Measurements from ENCODE around the gene KAZN. TPM values are rescaled to one million over a fixed set of nuclear protein-coding genes. Genes with fewer than 3 reads are reported as not detected.
"Not testable (repeated sequence)": the region's sequence is repeated elsewhere in the genome, so short reads cannot be mapped to it uniquely, and the experiment has no call there.

The KAZN gene
- total and polyA plus RNA-seq, 10 donors: 20.0 to 245 (median 144) TPM

DNA sequence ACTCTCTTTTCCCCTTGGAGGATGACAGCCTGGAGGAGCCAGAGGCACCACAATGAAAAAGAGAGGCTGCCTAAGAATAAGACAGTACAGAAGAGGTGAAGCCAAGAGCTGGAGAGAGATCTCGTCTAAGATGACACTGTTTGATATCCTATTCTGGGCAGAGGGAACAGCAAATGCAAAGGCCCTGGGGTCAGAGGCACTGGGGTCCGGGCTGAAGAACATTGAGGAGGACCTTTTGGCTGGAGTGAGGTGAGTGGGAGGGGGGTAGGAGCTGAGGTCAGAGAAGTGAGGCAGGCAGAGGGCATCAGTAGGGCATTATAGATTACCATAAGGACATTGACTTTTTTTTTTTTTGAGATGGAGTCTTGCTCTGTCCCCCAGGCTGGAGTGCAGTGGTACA lies 535.8 kb downstream of the KAZN start:
- WGBS, 5 donors: 60 to 93% (median 78%) methylated on average over 2 of the region's 2 CpGs

DNA sequence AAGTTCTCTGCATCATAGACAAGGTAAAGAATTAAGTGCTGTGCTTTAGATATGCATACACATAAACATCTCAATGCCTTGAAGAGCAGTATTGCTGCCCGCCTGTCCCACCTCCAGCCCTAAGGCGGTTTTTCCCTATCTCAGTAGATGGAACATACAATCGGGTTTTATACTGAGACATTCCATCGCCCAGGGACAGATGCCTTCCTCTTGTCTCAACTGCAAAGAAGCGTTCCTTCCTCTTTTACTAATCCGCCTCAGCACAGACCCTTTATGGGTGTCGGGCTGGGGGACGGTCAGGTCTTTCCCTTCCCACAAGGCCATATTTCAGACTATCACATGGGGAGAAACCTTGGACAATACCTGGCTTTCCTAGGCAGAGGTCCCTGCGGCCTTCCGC lies 537.1 kb downstream of the KAZN start:
- DNase-seq; intact Hi-C loops (cut with DNase I; ENCODE audit: low total_unique reads); H3K4me3 ChIP-seq; H3K27ac ChIP-seq; H3K4me1 ChIP-seq; H3K9me3 ChIP-seq; H3K36me3 ChIP-seq: not testable (repeated sequence)
- WGBS, 5 donors: 40 to 74% (median 48%) methylated on average over 10 of the region's 10 CpGs
- peaks cover 0 to 51% (median 0%) of the 10 kb centered on the region in 7 donors for H3K27me3 ChIP-seq (replicated peaks in 1 of 7)

More for the DNA sequence above, 535.8 kb downstream of the KAZN start:
- peaks cover 0 to 42% (median 0%) of the 10 kb centered on the region in 7 donors for H3K27me3 ChIP-seq (replicated peaks in 1 of 7)
- peaks cover 0 to 9% (median 0%) of the 10 kb centered on the region in 6 donors for H3K4me1 ChIP-seq
- no peak overlapping the region for H3K27ac ChIP-seq
- intact Hi-C loops (cut with DNase I; ENCODE audit: low total_unique reads): no loop called here
- H3K36me3 ChIP-seq: no peaks in the 10 kb centered on the region
- no peak for DNase-seq
- peaks cover 0 to 9% (median 2%) of the 10 kb centered on the region in 8 donors for H3K9me3 ChIP-seq
- TF ChIP-seq POLR2AphosphoS5 (IDR thresholded peaks at IDR 0.05) (no peak), POLR2A (IDR thresholded peaks at IDR 0.05) (no peak)
- TF ChIP-seq, protein P1, sequence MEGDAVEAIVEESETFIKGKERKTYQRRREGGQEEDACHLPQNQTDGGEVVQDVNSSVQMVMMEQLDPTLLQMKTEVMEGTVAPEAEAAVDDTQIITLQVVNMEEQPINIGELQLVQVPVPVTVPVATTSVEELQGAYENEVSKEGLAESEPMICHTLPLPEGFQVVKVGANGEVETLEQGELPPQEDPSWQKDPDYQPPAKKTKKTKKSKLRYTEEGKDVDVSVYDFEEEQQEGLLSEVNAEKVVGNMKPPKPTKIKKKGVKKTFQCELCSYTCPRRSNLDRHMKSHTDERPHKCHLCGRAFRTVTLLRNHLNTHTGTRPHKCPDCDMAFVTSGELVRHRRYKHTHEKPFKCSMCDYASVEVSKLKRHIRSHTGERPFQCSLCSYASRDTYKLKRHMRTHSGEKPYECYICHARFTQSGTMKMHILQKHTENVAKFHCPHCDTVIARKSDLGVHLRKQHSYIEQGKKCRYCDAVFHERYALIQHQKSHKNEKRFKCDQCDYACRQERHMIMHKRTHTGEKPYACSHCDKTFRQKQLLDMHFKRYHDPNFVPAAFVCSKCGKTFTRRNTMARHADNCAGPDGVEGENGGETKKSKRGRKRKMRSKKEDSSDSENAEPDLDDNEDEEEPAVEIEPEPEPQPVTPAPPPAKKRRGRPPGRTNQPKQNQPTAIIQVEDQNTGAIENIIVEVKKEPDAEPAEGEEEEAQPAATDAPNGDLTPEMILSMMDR (IDR thresholded peaks at IDR 0.05 in 8 of 11, conservative IDR thresholded peaks at IDR 0.05 in 3 of 11): no peak
- H3K4me3 ChIP-seq: no peak overlapping the region

GRCh38 chr1:15137809-15138208 lies 539.3 kb downstream of the KAZN start:
- WGBS, 5 donors: 7 to 27% (median 18%) methylated on average over 6 of the region's 6 CpGs
- no peak overlapping the region for H3K27ac ChIP-seq
- peaks cover 0 to 51% (median 0%) of the 10 kb centered on the region in 7 donors for H3K27me3 ChIP-seq (replicated peaks in 1 of 7)
- TF ChIP-seq POLR2AphosphoS5 (IDR thresholded peaks at IDR 0.05): peak in 2 of 3 donors; percentile 17 to 23
- TF ChIP-seq POLR2A (IDR thresholded peaks at IDR 0.05): no peak
- no peak overlapping the region for H3K4me3 ChIP-seq
- intact Hi-C loops (cut with DNase I; ENCODE audit: low total_unique reads): no loop called here
- H3K4me1 ChIP-seq: peaks cover 0 to 12% (median 0%) of the 10 kb centered on the region in 6 donors
- no peaks in the 10 kb centered on the region for H3K36me3 ChIP-seq
- H3K9me3 ChIP-seq: no peaks in the 10 kb centered on the region
- DNase-seq: no peak

DNA sequence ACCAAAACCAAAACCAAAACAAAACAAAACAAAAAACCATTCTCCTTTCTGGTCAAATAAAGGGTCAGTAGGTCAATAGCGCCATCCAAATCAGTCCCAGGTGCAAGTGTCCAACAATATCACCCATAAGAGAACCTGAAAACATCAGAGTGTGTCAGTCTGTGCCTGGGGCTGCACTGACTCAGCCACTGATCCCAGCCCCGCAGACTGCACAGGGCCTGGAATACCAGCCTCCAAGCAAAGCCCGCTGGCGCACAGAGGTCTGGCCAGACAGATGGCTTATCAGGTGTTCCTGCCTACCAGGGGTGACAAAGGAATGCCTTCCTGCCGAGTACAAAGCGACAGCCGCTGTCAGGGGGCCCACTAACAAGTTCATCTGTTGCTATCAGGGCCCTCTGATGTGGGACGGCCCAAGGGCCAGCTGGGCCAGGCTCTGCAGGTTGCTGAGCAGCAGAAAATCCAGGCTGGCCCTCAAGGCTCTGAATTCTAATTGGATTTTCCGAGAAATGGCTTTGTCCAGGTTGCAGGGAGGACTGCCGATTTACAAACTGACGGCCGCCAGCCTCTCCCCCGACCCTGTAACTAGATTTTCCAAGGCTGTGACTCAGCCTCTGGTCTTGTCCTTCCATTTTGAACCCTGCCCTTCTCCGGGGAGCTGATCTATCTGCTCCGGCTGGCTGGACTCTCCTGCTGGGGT lies 541.3 kb downstream of the KAZN start:
- Histone ChIP-seq H3K27me3 (replicated peaks in 1 of 7) (peaks cover 0 to 31% (median 0%) of the 10 kb centered on the region in 7 donors), H3K9me3 (no peaks in the 10 kb centered on the region), H3K4me1 (peaks cover 0 to 12% (median 0%) of the 10 kb centered on the region in 6 donors), H3K36me3 (no peaks in the 10 kb centered on the region), H3K27ac (no peak overlapping the region), H3K4me3 (no peak overlapping the region)
- DNase-seq: no peak
- 70 to 81% (median 77%) methylated on average over 9 to 15 of the region's 15 CpGs for whole genome bisulfite sequencing, 5 donors
- TF ChIP-seq, protein P1 (IDR thresholded peaks at IDR 0.05 in 8 of 11, conservative IDR thresholded peaks at IDR 0.05 in 3 of 11): no peak
- no peak for TF ChIP-seq POLR2AphosphoS5 (IDR thresholded peaks at IDR 0.05)
- no peak for TF ChIP-seq POLR2A (IDR thresholded peaks at IDR 0.05)
- intact Hi-C loops (cut with DNase I; ENCODE audit: low total_unique reads): no loop called here

DNA sequence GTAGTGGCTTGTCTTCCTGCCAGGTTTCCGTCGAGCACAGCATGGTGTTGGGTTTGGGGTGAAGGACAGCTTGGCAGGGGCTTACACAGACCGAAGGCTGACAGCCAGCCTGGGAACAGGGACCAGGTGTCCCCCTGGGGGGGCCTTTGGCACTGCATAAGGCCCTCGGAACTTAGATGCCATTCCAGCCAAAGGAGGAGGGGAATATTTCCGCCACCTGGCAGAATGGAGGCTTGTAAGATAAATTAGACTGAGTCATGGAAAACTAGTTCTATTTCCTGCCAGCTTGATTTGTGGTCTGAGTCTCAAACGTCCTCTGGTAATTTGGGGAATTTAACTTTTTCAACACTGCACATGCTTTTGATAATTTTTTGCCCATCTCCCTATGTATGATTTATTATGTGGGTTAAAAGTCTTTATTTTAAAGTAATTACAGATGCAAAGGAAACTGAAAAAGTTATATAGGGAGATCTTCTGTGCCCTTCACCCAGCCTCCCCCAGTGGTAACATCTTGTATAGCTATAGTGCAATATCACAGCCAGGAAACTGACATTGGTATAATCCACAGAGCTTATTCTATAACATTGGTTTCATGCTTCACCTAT lies 543.6 kb downstream of the KAZN start:
- Histone ChIP-seq H3K4me3 (no peak overlapping the region), H3K4me1 (peaks cover 0 to 12% (median 0%) of the 10 kb centered on the region in 6 donors), H3K27me3 (replicated peaks in 1 of 7) (peaks cover 0 to 24% (median 0%) of the 10 kb centered on the region in 7 donors), H3K9me3 (no peaks in the 10 kb centered on the region), H3K27ac (no peak overlapping the region), H3K36me3 (no peaks in the 10 kb centered on the region)
- TF ChIP-seq, protein P1 (IDR thresholded peaks at IDR 0.05 in 8 of 11, conservative IDR thresholded peaks at IDR 0.05 in 3 of 11): no peak
- no peak for TF ChIP-seq POLR2A (IDR thresholded peaks at IDR 0.05)
- no peak for TF ChIP-seq POLR2AphosphoS5 (IDR thresholded peaks at IDR 0.05)
- intact Hi-C loops (cut with DNase I; ENCODE audit: low total_unique reads): no loop called here
- DNase-seq: no peak
- WGBS, 5 donors: 5 to 21% (median 18%) methylated on average over 5 to 6 of the region's 6 CpGs
